GM23338 (cell line): ENCODE results near the gene ATP2B1. TPM values are rescaled to one million over a fixed set of nuclear protein-coding genes. Genes with fewer than 3 reads are reported as not detected.

Source experiments
- ATAC-seq: fragments of 200-7000 bp; cut with Tn5 transposase; 3 replicates; pipeline ENCODE4 v1.9.1; 2020
- DNase-seq: peaks from one replicate; pipeline ENCODE4 v3.0.0-alpha.2; 2015; ENCODE audit warnings: low spot score
- H2AFZ ChIP-seq: fragments of 200-600 bp; sonication (generic); 2 replicates; pipeline ENCODE4 v1.8.0; 2016; ENCODE audit warnings: antibody characterized with exemption, mild to moderate bottlenecking, moderate library complexity
- H3F3A ChIP-seq: fragments of 200-600 bp; sonication (generic); replicated peaks from 2 replicates; pipeline ENCODE4 v1.8.0; 2017; ENCODE audit warnings: antibody characterized with exemption, mixed run types, low read depth
- H3K27ac ChIP-seq: fragments of 200-600 bp; sonication (generic); 2 replicates; pipeline ENCODE4 v1.6.1; 2016; ENCODE audit warnings: low read depth
- H3K27me3 ChIP-seq: fragments of 200-600 bp; sonication (generic); 2 replicates; pipeline ENCODE4 v1.8.0; 2016; ENCODE audit warnings: mild to moderate bottlenecking, mixed run types, moderate library complexity; ENCODE audit not compliant: insufficient read depth
- H3K36me3 ChIP-seq: fragments of 200-600 bp; sonication (generic); 2 replicates; pipeline ENCODE4 v1.8.0; 2016; ENCODE audit warnings: mild to moderate bottlenecking; ENCODE audit not compliant: insufficient read depth
- H3K4me1 ChIP-seq: fragments of 200-600 bp; sonication (generic); 2 replicates; pipeline ENCODE4 v1.8.0; 2016; ENCODE audit warnings: mild to moderate bottlenecking, moderate library complexity; ENCODE audit not compliant: insufficient read depth
- H3K4me2 ChIP-seq: fragments of 200-600 bp; sonication (generic); 2 replicates; pipeline ENCODE4 v1.7.1; 2017; ENCODE audit warnings: mixed run types
- H3K4me3 ChIP-seq: fragments of 200-600 bp; sonication (generic); 2 replicates; pipeline ENCODE4 v1.6.1; 2016; ENCODE audit warnings: mixed run types
- H3K79me2 ChIP-seq: fragments of 200-600 bp; sonication (generic); replicated peaks from 2 replicates; pipeline ENCODE4 v1.8.0; 2017; ENCODE audit warnings: mild to moderate bottlenecking; ENCODE audit not compliant: insufficient read depth
- H3K9me2 ChIP-seq: fragments of 200-600 bp; sonication (generic); 2 replicates; pipeline ENCODE4 v1.8.0; 2017; ENCODE audit not compliant: insufficient read depth
- H4K20me1 ChIP-seq: fragments of 200-600 bp; sonication (generic); replicated peaks from 2 replicates; pipeline ENCODE4 v1.8.0; 2017; ENCODE audit warnings: mild to moderate bottlenecking; ENCODE audit not compliant: insufficient read depth
- H3K27ac Mint-ChIP-seq: 2 replicates; pipeline ENCODE4 v1.8.0; 2020; ENCODE audit warnings: inconsistent platforms, mild to moderate bottlenecking, moderate library complexity, mixed read lengths
- H3K27me3 Mint-ChIP-seq: 3 replicates; pipeline ENCODE4 v1.8.0; 2022; ENCODE audit warnings: low read depth, mild to moderate bottlenecking, moderate library complexity, mixed read lengths, inconsistent platforms; ENCODE audit not compliant: insufficient read depth, poor library complexity
- H3K36me3 Mint-ChIP-seq: 3 replicates; pipeline ENCODE4 v1.8.0; 2021; ENCODE audit warnings: low read depth, mild to moderate bottlenecking, inconsistent platforms, moderate library complexity, mixed read lengths
- H3K4me1 Mint-ChIP-seq: 3 replicates; pipeline ENCODE4 v1.8.0; 2020; ENCODE audit warnings: mild to moderate bottlenecking, inconsistent platforms, mixed read lengths
- H3K4me3 Mint-ChIP-seq: 3 replicates; pipeline ENCODE4 v1.8.0; 2021; ENCODE audit warnings: moderate library complexity, mild to moderate bottlenecking, inconsistent platforms, mixed read lengths
- H3K9me3 Mint-ChIP-seq: 3 replicates; pipeline ENCODE4 v1.8.0; 2020; ENCODE audit warnings: moderate library complexity, mild to moderate bottlenecking, inconsistent platforms, mixed read lengths
- CREB1 ChIP-seq: fragments of 250-450 bp; sonication (Bioruptor Pico); IDR thresholded peaks from 2 replicates; pipeline ENCODE4 v1.5.0; 2020; ENCODE audit warnings: low read depth, mild to moderate bottlenecking, moderate library complexity
- EZH2 ChIP-seq: fragments of 200-600 bp; sonication (generic); IDR thresholded peaks from one replicate; pipeline ENCODE4 v1.8.0; 2017; ENCODE audit warnings: antibody characterized with exemption, mild to moderate bottlenecking, low read depth; ENCODE audit not compliant: unreplicated experiment
- JUNB ChIP-seq: IDR thresholded peaks from one replicate; pipeline ENCODE4 v1.6.1; 2016; ENCODE audit warnings: antibody characterized with exemption; ENCODE audit not compliant: unreplicated experiment
- STAT1 ChIP-seq: IDR thresholded peaks from one replicate; pipeline ENCODE4 v1.6.1; 2016; ENCODE audit warnings: antibody characterized with exemption; ENCODE audit not compliant: unreplicated experiment
- ZNF114 ChIP-seq: fragments of 250-450 bp; sonication (Bioruptor Pico); IDR thresholded peaks from 2 replicates; pipeline ENCODE4 v1.5.0; 2020; ENCODE audit warnings: mild to moderate bottlenecking, moderate library complexity
- polyA plus RNA-seq: library from polyadenylated mRNA; unstranded; fragments of >200 nt; fragmentation: Nextera tagmentation; extraction: Ambion mirVana; gene quantifications from 2 replicates; pipeline ENCODE4 v1.2.1, GENCODE V29; 2016
- total RNA-seq: library from RNA; depleted of rRNA; stranded (reverse); fragments of >200 nt; shearing (Covaris generic); gene quantifications from 2 replicates; pipeline ENCODE4 v1.2.3, GENCODE V29; 2014
- TF ChIP-seq, protein P1 (sequence below): IDR thresholded peaks from 2 replicates; pipeline ENCODE4 v1.6.1; 2016; ENCODE audit warnings: antibody characterized with exemption
- TF ChIP-seq, protein P2 (sequence below): fragments of 250-450 bp; sonication (Bioruptor Pico); IDR thresholded peaks from 2 replicates; pipeline ENCODE4 v1.5.0; 2020; ENCODE audit warnings: mild to moderate bottlenecking, moderate library complexity

Gene ATP2B1
- total and polyA plus RNA-seq, 2 experiments from 2014 or later = 39.3 to 42.3 TPM

DNA sequence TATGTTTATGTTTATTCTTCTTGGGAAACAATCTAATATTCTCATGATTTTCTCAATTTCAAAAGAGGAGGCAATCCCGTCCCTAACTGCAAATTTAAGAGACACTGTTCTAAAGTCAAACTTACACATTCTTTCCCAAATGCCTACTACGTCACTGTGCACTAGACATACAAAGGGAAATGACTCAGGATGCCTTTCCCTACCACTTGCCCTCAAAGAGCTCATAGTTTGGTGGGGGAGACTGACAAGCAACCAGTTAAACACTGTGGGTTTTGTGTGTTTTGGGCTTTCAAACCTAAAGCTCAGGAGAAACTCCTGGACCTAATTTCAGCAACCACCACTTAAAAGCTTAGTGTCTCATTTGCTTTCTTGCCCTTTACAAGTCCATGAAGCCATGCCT, 58.4 kb downstream of the ATP2B1 start:
- Mint-ChIP-seq H3K27me3 (peaks cover 1% of the 10 kb centered on the region), H3K9me3 (no peaks in the 10 kb centered on the region), H3K36me3 (peaks cover 19% of the 10 kb centered on the region), H3K4me3 (no peak overlapping the region), H3K4me1 (peaks cover 16% of the 10 kb centered on the region), H3K27ac (no peak overlapping the region)
- Histone ChIP-seq H3K79me2 (peaks cover 10% of the 10 kb centered on the region), H3K9me2 (no peaks in the 10 kb centered on the region), H3K27ac (no peak overlapping the region), H3K27me3 (no peaks in the 10 kb centered on the region), H3K36me3 (no peaks in the 10 kb centered on the region), H3F3A (no peaks in the 10 kb centered on the region), H3K4me1 (peaks cover 7% of the 10 kb centered on the region; the same call in 1 of the 2 replicates), H2AFZ (no peak overlapping the region), H4K20me1 (no peaks in the 10 kb centered on the region), H3K4me2 (no peak overlapping the region), H3K4me3 (no peak overlapping the region)
- no peak for ATAC-seq
- DNase-seq = no peak
- TF ChIP-seq CREB1 (CRISPR knock-in tag) (no peak), JUNB (no peak), EZH2 (no peak), STAT1 (no peak)

DNA sequence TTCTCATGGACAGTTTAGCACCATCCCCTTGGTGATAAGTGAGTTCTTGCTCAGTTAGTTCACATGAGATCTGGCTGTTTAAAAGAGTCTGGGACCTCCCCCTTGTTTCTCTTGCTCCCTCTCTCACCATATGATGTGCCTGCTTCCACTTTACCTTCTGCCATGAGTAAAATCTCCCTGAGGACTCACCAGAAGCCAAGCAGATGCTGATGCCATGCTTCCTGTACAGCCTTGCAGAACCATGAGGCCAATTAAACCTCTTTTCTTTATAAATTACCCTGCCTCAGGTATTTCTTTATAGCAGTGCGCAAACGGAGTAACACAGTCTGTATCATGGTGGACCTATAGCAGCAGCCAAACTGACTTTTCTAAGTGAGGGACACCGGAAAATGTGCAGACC, 58.8 kb downstream of the ATP2B1 start:
- DNase-seq (no peak), ATAC-seq (no peak)
- H3K79me2 ChIP-seq = peaks cover 10% of the 10 kb centered on the region
- H3K36me3 Mint-ChIP-seq = peaks cover 19% of the 10 kb centered on the region
- TF ChIP-seq ZNF114 (CRISPR knock-in tag) = no peak
- TF ChIP-seq STAT1 = no peak
- no peaks in the 10 kb centered on the region for H3K9me2 ChIP-seq
- H3K4me1 Mint-ChIP-seq = peaks cover 16% of the 10 kb centered on the region
- H3K4me1 ChIP-seq = peaks cover 7% of the 10 kb centered on the region; the same call in 1 of the 2 replicates
- no peaks in the 10 kb centered on the region for H4K20me1 ChIP-seq
- H3K4me3 Mint-ChIP-seq = no peak overlapping the region
- H3K4me2 ChIP-seq = no peak overlapping the region
- no peak overlapping the region for H2AFZ ChIP-seq
- H3K4me3 ChIP-seq = no peak overlapping the region
- H3K36me3 ChIP-seq = no peaks in the 10 kb centered on the region
- H3F3A ChIP-seq = no peaks in the 10 kb centered on the region
- H3K27ac ChIP-seq = no peak overlapping the region
- no peaks in the 10 kb centered on the region for H3K9me3 Mint-ChIP-seq
- H3K27me3 Mint-ChIP-seq = peaks cover 1% of the 10 kb centered on the region
- H3K27ac Mint-ChIP-seq = no peak overlapping the region
- H3K27me3 ChIP-seq = no peaks in the 10 kb centered on the region

DNA sequence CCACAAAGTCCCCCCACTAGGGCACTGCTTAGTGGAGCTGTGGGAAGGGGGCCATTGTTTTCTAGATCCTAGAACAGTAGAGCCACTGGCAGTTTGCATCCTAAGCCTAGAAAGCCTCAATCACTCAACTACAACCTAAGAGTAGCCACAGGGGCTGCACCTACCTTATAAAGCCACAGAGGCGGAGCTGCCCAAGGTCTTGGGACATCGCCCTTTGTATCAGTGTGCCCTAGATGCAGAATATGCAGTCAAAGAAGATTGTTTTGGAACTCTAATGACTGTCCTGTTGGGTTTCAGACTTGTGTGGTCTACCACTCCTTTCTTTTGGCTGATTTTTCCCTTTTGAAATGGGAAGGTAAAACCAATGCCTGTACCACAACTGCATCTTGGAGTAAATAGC, 59.5 kb downstream of the ATP2B1 start:
- Histone ChIP-seq H3K27me3 (no peaks in the 10 kb centered on the region), H2AFZ (no peak overlapping the region), H3K4me3 (no peak overlapping the region), H3F3A (no peaks in the 10 kb centered on the region), H3K4me1 (peaks cover 7% of the 10 kb centered on the region; the same call in 1 of the 2 replicates), H4K20me1 (no peaks in the 10 kb centered on the region), H3K27ac (0 out of 2 replicates have a peak overlapping the region, but pooled peaks have one; percentile 30), H3K4me2 (no peak overlapping the region), H3K9me2 (no peaks in the 10 kb centered on the region), H3K36me3 (no peaks in the 10 kb centered on the region), H3K79me2 (peaks cover 10% of the 10 kb centered on the region)
- no peak overlapping the region for H3K4me3 Mint-ChIP-seq
- ATAC-seq (peak; percentile 46), DNase-seq (no peak)
- H3K27ac Mint-ChIP-seq = no peak overlapping the region
- no peaks in the 10 kb centered on the region for H3K9me3 Mint-ChIP-seq
- peaks cover 19% of the 10 kb centered on the region for H3K36me3 Mint-ChIP-seq
- H3K4me1 Mint-ChIP-seq = peaks cover 16% of the 10 kb centered on the region
- peaks cover 1% of the 10 kb centered on the region for H3K27me3 Mint-ChIP-seq
- TF ChIP-seq, protein P1, sequence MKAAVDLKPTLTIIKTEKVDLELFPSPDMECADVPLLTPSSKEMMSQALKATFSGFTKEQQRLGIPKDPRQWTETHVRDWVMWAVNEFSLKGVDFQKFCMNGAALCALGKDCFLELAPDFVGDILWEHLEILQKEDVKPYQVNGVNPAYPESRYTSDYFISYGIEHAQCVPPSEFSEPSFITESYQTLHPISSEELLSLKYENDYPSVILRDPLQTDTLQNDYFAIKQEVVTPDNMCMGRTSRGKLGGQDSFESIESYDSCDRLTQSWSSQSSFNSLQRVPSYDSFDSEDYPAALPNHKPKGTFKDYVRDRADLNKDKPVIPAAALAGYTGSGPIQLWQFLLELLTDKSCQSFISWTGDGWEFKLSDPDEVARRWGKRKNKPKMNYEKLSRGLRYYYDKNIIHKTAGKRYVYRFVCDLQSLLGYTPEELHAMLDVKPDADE = no peak
- TF ChIP-seq, protein P2, sequence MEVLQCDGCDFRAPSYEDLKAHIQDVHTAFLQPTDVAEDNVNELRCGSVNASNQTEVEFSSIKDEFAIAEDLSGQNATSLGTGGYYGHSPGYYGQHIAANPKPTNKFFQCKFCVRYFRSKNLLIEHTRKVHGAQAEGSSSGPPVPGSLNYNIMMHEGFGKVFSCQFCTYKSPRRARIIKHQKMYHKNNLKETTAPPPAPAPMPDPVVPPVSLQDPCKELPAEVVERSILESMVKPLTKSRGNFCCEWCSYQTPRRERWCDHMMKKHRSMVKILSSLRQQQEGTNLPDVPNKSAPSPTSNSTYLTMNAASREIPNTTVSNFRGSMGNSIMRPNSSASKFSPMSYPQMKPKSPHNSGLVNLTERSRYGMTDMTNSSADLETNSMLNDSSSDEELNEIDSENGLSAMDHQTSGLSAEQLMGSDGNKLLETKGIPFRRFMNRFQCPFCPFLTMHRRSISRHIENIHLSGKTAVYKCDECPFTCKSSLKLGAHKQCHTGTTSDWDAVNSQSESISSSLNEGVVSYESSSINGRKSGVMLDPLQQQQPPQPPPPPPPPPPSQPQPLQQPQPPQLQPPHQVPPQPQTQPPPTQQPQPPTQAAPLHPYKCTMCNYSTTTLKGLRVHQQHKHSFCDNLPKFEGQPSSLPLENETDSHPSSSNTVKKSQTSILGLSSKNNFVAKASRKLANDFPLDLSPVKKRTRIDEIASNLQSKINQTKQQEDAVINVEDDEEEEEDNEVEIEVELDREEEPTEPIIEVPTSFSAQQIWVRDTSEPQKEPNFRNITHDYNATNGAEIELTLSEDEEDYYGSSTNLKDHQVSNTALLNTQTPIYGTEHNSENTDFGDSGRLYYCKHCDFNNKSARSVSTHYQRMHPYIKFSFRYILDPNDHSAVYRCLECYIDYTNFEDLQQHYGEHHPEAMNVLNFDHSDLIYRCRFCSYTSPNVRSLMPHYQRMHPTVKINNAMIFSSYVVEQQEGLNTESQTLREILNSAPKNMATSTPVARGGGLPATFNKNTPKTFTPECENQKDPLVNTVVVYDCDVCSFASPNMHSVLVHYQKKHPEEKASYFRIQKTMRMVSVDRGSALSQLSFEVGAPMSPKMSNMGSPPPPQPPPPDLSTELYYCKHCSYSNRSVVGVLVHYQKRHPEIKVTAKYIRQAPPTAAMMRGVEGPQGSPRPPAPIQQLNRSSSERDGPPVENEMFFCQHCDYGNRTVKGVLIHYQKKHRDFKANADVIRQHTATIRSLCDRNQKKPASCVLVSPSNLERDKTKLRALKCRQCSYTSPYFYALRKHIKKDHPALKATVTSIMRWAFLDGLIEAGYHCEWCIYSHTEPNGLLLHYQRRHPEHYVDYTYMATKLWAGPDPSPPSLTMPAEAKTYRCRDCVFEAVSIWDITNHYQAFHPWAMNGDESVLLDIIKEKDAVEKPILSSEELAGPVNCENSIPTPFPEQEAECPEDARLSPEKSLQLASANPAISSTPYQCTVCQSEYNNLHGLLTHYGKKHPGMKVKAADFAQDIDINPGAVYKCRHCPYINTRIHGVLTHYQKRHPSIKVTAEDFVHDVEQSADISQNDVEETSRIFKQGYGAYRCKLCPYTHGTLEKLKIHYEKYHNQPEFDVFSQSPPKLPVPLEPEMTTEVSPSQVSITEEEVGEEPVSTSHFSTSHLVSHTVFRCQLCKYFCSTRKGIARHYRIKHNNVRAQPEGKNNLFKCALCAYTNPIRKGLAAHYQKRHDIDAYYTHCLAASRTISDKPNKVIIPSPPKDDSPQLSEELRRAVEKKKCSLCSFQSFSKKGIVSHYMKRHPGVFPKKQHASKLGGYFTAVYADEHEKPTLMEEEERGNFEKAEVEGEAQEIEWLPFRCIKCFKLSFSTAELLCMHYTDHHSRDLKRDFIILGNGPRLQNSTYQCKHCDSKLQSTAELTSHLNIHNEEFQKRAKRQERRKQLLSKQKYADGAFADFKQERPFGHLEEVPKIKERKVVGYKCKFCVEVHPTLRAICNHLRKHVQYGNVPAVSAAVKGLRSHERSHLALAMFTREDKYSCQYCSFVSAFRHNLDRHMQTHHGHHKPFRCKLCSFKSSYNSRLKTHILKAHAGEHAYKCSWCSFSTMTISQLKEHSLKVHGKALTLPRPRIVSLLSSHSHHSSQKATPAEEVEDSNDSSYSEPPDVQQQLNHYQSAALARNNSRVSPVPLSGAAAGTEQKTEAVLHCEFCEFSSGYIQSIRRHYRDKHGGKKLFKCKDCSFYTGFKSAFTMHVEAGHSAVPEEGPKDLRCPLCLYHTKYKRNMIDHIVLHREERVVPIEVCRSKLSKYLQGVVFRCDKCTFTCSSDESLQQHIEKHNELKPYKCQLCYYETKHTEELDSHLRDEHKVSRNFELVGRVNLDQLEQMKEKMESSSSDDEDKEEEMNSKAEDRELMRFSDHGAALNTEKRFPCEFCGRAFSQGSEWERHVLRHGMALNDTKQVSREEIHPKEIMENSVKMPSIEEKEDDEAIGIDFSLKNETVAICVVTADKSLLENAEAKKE (CRISPR knock-in tag) = no peak
- TF ChIP-seq JUNB = no peak
